GM21717 (cell line): ENCODE measurements around the gene PI4KB.

Source experiments
- ATAC-seq: cut with Tn5 transposase; IDR thresholded peaks from one replicate; pipeline ENCODE4 v1.9.1; 2021; ENCODE audit warnings: mild to moderate bottlenecking, moderate library complexity; ENCODE audit not compliant: unreplicated experiment

The PI4KB gene

GRCh38 chr1:151312826-151313225 is 14.4 kb downstream of the PI4KB start:
- no peak for ATAC-seq

DNA sequence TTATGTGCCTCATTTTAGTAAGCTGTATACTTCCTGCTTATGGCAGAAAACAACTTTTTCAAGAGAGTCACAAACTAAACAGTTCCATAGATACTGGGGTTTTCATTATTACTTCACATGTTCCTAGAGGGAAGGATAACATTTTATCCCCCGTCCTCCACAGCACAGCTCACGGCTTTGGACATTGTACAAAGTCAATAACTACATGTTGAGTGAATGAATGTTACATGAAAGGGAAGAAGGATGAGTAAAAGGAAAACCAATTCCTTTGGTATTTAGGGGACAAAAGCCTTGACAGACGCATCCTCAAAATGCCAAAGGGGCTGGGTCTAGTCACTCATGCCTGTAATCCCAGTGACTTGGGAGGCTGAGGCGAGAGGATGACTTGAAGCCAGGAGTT is 14.8 kb downstream of the PI4KB start:
- ATAC-seq: no peak

GRCh38 chr1:151311589-151312331 is 15.5 kb downstream of the PI4KB start:
- no peak for ATAC-seq

- no peak for ATAC-seq
These were observed 16.2 kb downstream of the PI4KB start for GRCh38 chr1:151311011-151311410.

DNA sequence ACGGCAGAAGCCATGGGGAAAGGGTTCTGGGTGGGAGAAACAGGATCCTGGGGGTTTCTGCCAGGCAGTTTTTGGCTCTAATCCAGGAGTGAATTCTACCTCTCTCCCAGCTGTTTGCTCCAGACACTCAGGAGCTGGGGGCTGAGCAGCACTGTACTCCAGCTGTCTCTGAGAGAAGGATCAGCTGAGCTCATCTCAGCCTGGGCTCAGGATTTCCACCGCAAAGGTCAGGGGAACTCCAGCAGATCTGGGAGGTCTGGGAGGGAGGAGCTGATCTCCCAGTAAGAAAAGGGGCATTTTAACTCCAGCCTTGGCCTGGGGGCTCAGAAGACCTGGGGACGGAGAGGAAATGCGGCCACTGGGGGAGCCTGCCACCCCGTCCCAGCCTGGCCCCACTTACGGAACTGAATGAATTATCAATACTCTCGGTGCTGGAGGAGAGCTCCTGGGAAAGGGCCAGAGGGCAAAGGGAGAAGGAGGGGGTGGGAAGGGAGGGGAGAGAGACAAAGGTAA is 17.3 kb downstream of the PI4KB start:
- ATAC-seq: no peak

DNA sequence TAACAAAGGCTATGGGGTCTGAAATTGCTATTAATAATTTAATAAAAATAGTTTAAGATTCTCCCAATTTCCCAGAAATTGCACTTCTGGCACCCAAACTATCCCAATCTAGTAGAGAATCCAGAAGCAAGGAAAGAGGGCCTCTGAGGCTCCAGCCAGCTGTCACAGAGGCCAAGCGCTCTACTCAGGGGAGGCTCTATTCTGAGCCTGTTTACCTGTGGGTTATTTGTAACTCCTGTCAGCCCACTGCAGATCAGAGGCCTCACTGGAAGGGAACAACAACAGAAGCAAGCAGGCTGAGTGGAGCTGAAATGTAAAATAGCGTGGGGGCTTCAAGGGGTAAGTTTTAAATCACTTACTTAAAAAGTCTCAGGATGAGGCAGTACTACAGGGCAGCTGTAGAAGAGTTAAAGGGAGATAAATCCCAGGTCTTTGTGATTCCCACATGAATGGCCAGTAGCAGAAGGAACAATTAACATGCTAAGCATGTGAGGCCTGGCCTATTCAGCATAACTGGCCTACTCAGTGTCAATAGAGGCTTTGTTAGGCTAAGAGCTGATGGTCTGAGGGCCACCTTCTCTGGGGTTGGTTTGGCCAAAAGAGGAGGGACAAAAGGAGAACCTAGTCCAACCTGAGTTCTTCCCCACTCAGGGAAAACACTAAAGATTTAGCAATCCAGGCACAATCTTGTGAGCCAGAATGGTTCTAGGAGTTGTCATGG is 32.3 kb downstream of the PI4KB start:
- ATAC-seq: no peak

- ATAC-seq: no peak
These were observed 34.1 kb downstream of the PI4KB start for GRCh38 chr1:151293093-151293492.

DNA sequence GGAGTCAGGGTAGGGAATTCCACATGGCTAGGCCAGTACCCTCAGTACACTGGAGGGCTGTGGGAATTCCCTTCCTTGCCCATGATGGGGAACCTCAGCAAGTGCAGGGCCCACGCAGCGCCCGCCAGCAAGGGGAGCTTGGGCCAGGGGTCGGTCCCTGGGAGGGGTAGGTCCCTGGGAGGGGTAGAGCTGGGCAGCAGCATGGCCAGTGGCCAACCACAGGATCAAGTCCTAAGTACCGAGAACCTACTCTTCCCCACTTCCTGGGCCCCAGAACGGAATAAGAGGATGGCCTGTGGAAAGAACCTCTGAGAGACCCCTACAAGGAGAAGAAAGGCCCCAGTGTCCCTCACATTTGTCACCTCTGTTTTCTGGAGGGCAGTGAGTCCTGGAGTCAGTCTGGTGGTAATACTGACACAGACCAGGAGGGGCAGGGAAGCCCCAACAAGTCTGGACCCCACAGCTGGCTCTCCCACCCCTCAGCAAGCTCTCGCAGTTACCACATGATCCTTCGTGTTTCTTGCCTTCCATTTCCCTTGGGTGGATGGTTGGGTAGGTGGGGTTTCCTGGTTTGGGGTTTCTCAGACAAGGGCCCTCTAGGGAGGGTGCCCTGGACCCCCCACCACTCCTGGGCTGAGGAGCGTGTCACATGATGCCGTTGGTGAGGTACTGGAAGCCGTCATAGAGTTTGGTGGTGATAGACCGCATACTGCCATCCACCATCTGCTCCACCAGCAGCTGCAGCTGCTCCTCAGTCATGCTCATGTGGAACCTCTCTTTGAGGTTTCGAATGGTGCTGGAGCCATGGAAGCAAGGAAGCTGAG is 34.8 kb downstream of the PI4KB start:
- no peak for ATAC-seq

- ATAC-seq: no peak
These were observed 36.4 kb downstream of the PI4KB start for GRCh38 chr1:151290709-151291303.

- ATAC-seq: no peak
These were observed 37.1 kb downstream of the PI4KB start for GRCh38 chr1:151289991-151290708.

GRCh38 chr1:151289080-151289935 is 37.9 kb downstream of the PI4KB start:
- no peak for ATAC-seq

DNA sequence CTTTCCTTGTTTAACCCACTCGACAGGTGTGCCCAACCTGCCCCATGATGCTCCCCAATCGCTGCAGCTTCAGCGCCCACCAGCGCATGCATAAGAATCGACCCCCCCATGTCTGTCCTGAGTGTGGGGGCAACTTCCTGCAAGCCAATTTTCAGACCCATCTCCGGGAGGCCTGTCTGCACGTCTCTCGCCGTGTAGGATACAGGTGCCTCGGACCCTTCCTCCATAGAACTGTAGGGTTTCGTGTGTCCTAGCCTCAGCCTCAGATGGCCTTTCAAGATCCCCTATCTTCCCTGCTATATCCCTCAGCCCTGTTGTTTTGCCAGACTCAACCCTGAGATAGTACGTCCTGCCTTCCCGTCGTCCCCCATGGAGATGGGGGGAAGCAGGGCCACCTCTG is 38.7 kb downstream of the PI4KB start:
- no peak for ATAC-seq

- no peak for ATAC-seq
These were observed 39.3 kb downstream of the PI4KB start for GRCh38 chr1:151287767-151288500.

DNA sequence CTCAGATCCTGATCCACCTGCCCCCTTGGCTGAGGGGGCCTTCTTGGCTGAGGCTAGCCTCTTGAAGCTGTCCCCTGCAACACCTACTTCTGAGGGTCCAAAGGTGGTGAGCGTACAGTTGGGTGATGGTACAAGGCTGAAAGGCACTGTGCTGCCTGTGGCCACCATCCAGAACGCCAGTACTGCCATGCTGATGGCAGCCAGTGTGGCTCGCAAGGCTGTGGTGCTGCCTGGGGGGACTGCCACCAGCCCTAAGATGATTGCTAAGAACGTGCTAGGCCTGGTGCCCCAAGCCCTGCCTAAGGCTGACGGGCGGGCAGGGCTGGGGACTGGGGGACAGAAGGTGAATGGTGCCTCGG is 39.9 kb downstream of the PI4KB start:
- no peak for ATAC-seq

DNA sequence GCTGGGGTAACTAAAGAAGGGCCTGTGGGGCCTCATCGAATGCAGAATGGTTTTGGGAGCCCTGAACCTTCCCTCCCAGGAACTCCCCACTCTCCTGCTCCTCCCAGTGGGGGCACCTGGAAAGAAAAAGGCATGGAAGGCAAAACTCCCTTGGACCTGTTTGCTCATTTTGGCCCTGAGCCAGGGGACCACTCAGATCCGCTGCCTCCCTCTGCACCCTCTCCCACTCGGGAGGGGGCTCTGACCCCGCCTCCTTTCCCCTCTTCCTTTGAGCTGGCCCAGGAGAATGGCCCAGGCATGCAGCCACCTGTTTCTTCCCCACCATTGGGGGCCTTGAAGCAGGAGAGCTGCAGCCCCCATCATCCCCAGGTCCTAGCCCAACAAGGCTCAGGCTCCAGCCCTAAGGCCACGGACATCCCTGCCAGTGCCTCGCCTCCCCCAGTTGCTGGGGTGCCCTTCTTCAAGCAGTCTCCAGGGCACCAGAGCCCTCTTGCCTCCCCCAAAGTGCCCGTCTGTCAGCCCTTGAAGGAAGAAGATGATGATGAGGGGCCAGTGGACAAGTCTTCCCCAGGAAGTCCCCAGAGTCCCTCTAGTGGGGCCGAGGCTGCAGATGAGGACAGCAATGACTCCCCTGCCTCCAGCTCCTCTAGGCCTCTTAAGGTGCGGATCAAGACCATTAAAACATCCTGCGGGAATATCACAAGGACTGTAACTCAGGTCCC is 40.4 kb downstream of the PI4KB start:
- ATAC-seq: no peak

DNA sequence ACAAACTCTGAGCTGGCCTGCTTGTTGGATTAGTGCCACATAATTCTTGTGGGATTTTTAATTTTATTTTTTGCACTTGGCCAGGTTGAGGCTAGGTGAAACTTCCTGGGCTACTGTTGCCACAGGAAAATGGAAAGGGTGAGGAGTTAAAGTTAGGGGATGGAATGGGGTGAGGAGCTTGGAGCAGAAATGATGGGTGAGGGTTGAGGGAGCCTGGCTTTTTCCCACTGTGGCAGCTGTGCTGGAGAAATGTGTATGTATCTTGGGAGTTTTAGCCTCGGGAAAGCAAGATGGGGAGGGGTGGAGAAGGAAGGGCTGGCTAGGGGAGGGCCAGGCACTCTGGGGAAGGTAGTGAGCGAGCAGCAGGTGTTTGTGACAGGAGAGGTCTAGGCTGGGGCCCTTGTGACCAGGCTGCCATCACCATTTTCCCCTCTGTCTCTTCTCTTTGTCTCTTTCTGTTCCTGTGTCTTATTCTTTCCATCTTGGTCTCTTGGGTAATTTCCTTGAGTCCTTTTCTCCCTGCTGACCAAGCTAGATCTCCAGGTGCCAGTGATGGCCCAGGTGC is 43.1 kb downstream of the PI4KB start:
- ATAC-seq: no peak

DNA sequence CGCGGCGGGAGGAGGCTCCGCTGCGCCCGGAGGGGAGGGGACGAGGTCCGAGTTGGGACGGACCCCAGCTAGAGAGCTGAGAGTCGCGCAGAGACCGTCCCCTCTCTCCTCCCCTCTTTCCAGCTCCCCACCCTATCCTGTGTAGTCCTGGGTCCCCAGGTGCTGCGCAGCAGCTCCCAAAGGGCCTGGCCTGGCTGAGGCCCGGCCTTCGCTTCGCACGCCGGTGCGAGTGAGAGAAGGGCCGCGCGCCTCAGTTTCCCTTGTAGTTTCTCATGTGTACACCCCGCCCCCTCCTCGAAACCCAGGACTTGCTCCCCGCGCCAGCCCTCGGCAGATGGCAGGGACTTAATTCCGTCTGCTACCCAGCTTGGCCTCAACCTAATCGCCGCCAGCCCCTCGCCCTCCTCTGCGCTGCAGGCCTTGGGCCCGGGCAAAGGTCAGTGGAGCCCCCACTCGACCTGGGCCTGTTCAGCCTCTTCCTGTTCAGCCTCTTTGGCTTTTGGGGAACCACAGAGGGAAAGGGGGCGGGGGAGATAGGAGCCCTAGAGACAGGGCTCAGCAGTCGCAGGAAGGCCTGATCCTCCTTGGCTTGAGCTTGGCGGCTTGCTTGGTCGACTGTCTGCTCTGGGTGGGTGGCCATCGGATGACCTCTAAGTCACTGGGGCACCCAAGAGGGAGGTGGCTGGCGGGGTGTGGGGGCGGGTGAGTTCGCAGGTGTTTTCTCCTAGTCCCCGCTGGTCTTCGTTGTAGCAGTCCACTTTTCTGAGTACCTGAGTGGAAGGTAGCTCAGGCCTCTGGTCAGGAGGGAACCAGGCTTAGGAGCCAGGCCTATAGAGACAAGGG is 44.1 kb downstream of the PI4KB start:
- no peak for ATAC-seq
